Pancreas (tissue), 10 donors: ENCODE measurements around the gene MOB3B. TPM values are rescaled to one million over a fixed set of nuclear protein-coding genes. Genes with fewer than 3 reads are reported as not detected.
"Not testable (repeated sequence)": the region's sequence is repeated elsewhere in the genome, so short reads cannot be mapped to it uniquely, and the experiment has no call there.

Experiments used
- ATAC-seq, 4 donors: fragments of 200-7000 bp; cut with Tn5 transposase; one replicate each; pipeline versions ENCODE4 v1.8.0 to v1.9.1; 2020; ENCODE audit warnings: mild to moderate bottlenecking in 4 of 4, moderate library complexity in 4 of 4
- DNase-seq, 6 donors: peaks; one replicate each; pipeline ENCODE4 v3.0.0-alpha.2; 2020
- FAIRE-seq: peaks from 2 replicates; lab custom pipeline; 2012; peaks lifted over from hg19 to GRCh38; lab: Jason Lieb, UNC
- H3K27ac ChIP-seq, 4 donors: fragments of 200-600 bp; sonication (generic); 1 replicate in 3 of 4; 2 replicates in 1 of 4; pipeline versions ENCODE4 v1.5.0 to v1.8.0; 2020
- H3K27me3 ChIP-seq, 4 donors: fragments of 200-600 bp; one replicate each; pipeline ENCODE4 v1.8.0; 2021
- H3K36me3 ChIP-seq, 3 donors: fragments of 200-600 bp; sonication (generic) in 1 of 3; one replicate each; pipeline versions ENCODE4 v1.5.0 to v1.8.0; 2020 to 2021
- H3K4me1 ChIP-seq, 3 donors: fragments of 200-600 bp; one replicate each; pipeline ENCODE4 v1.8.0; 2021
- H3K4me3 ChIP-seq, 4 donors: fragments of 200-600 bp; sonication (generic) in 2 of 4; one replicate each; pipeline versions ENCODE4 v1.5.0 to v1.8.0; 2020 to 2021
- H3K9me3 ChIP-seq, 4 donors: fragments of 200-600 bp; one replicate each; pipeline ENCODE4 v1.8.0; 2021
- WGBS, 2 donors: extraction: QIAGEN DNeasy Blood & Tissue Kit; methylation state at CpG; one replicate each; pipeline ENCODE4 v1.1.7; 2013; 5-methylcytosine and 5-hydroxymethylcytosine counted together
- intact Hi-C, 3 donors: fragments of 100-400 bp; cut with DNase I; formaldehyde crosslinking; loops; one replicate each; pipeline versions ENCODE4 v1.11.1 to v1.14.2; 2022
- polyA plus RNA-seq, 2 donors: library from polyadenylated mRNA; stranded (reverse); fragments of 200-250 nt; gene quantifications; one replicate each; pipeline ENCODE4 v1.2.3, GENCODE V29; 2013
- total RNA-seq, 6 donors: library from RNA; stranded (reverse); fragmentation: NEBNext Ultra II Directional in 4 of 6; extraction: Animal tissue kit (Norgen Biotek cat#: 25700) in 4 of 6; gene quantifications; one replicate each; pipeline versions ENCODE4 v1.2.1 to v1.2.4, GENCODE V29; 2021 to 2023
- TF ChIP-seq, protein P1 (sequence below), 4 donors: fragments of 200-600 bp; sonication (generic) in 3 of 4; IDR thresholded peaks; one replicate each; pipeline versions ENCODE4 v1.5.0 to v1.8.0; 2021; ENCODE audit warnings: antibody characterized with exemption in 4 of 4
- donor health status: healthy with polysubstance abuse.
- donor health status: DM: no; HTN: no; CAD: no; lungs with moderate emphysema.
- donor health status: DM: no; HTN: no; CAD: no.
- donor health status: control.
- donor health status: control.
- donor health status: Bipolar disorder and iron deficiency.
- donor health status: DM: yes; HTN: yes; CAD: no.
- donor health status: DM: no; HTN: no; CAD: no.
- donor health status: DM: no; HTN: no; CAD: no.
- donor health status: DM: yes; HTN: yes; CAD: no.

Gene MOB3B
- total and polyA plus RNA-seq, 8 donors: 1.4 to 10.5 (median 4.0) TPM

DNA sequence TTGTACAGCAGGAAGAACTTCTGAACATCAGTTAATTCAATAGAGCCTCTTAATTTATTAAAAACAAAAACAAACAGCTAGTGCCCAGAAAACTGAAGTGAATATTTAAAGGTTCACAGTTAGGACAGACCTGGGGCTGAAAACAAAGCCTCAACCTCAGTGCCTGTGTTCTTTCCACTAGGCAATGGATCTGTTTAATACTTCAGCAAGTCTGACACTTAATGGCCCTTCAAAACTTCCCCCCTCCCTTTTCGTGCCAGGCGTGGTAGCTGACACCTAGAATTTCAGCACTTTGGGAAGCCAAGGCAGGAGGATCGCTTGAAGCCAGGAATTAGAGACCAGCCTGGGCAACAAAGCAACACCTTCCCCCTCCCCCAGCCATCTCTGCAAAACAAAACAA lies 60.1 kb downstream of the MOB3B start:
- TF ChIP-seq, protein P1, sequence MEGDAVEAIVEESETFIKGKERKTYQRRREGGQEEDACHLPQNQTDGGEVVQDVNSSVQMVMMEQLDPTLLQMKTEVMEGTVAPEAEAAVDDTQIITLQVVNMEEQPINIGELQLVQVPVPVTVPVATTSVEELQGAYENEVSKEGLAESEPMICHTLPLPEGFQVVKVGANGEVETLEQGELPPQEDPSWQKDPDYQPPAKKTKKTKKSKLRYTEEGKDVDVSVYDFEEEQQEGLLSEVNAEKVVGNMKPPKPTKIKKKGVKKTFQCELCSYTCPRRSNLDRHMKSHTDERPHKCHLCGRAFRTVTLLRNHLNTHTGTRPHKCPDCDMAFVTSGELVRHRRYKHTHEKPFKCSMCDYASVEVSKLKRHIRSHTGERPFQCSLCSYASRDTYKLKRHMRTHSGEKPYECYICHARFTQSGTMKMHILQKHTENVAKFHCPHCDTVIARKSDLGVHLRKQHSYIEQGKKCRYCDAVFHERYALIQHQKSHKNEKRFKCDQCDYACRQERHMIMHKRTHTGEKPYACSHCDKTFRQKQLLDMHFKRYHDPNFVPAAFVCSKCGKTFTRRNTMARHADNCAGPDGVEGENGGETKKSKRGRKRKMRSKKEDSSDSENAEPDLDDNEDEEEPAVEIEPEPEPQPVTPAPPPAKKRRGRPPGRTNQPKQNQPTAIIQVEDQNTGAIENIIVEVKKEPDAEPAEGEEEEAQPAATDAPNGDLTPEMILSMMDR (IDR thresholded peaks at IDR 0.05): no peak
- 85 to 91% methylated on average over 3 of the region's 3 CpGs for WGBS, 2 donors
- FAIRE-seq: no peak
- Histone ChIP-seq H3K36me3 (no peaks in the 10 kb centered on the region), H3K27ac (no peak overlapping the region), H3K9me3 (no peaks in the 10 kb centered on the region), H3K4me1 (no peaks in the 10 kb centered on the region), H3K27me3 (no peaks in the 10 kb centered on the region), H3K4me3 (no peak overlapping the region)
- DNase-seq: no peak
- no peak for ATAC-seq
- intact Hi-C loops: no loop called here

DNA sequence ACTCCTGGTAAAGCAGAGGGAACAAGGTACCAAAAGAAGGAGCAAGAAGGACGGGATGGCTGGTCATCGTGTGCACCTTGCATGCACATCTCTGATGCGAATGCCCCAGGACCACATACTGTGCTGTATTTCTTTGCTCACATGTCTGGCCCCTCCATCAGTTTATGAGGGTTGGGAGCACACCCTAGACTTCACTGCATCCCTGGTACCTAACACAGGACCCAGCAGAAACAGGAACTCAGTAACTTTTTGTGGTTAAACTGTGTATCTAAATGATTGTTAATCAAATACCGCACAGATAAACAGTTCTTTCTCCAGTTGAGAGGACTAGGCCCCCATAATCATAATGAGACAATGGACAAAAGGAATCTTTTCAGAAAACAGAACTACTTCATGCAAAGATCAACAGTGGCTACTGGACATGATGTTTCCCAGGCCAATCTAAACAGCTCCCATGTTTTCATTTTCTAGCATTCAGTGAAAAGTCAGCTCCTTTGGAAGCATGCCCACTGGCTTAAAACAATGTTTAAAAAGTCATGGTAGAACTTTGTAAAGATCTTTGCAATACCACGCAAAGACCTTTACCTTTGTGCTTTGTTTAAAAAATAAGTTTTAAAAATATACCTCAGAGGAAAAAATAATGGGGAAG lies 61.0 kb downstream of the MOB3B start:
- H3K4me1 ChIP-seq: no peaks in the 10 kb centered on the region
- no peak for FAIRE-seq
- WGBS, 2 donors: 87 to 88% methylated on average over 5 of the region's 5 CpGs

DNA sequence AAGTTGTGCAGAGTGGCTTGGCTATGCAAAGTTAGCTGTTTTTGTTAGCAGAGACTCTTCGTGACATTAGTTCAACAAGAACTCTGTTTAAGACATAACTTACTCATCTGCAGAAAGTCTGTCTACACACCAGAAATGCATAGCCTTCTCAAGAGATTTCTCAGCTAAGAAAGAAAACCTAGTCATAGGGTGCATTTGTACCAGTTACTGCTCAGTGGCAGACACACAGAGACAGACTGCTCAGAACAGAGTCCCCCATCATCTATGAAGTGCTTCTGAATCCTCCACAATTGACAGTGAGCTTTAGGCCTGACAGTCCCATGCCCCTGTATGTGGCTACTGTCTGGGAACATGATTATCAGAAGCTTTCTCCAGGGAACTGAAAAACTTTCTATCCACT lies 61.6 kb downstream of the MOB3B start:
- WGBS, 2 donors: 98 to 100% methylated on average over 1 of the region's 1 CpG
- Histone ChIP-seq H3K4me1 (peaks cover 0 to 3% (median 0%) of the 10 kb centered on the region in 3 donors), H3K27ac (no peak overlapping the region), H3K9me3 (no peaks in the 10 kb centered on the region), H3K4me3 (no peak overlapping the region), H3K36me3 (no peaks in the 10 kb centered on the region), H3K27me3 (no peaks in the 10 kb centered on the region)
- TF ChIP-seq, protein P1 (IDR thresholded peaks at IDR 0.05): no peak
- intact Hi-C loops: no loop called here
- ATAC-seq (no peak), DNase-seq (no peak), FAIRE-seq (no peak)

More for the DNA sequence above, 61.0 kb downstream of the MOB3B start:
- Histone ChIP-seq H3K27ac (no peak overlapping the region), H3K27me3 (no peaks in the 10 kb centered on the region), H3K36me3 (no peaks in the 10 kb centered on the region), H3K4me3 (no peak overlapping the region), H3K9me3 (no peaks in the 10 kb centered on the region)
- intact Hi-C loops: no loop called here
- no peak for ATAC-seq
- no peak for DNase-seq
- TF ChIP-seq, protein P1 (IDR thresholded peaks at IDR 0.05): no peak

DNA sequence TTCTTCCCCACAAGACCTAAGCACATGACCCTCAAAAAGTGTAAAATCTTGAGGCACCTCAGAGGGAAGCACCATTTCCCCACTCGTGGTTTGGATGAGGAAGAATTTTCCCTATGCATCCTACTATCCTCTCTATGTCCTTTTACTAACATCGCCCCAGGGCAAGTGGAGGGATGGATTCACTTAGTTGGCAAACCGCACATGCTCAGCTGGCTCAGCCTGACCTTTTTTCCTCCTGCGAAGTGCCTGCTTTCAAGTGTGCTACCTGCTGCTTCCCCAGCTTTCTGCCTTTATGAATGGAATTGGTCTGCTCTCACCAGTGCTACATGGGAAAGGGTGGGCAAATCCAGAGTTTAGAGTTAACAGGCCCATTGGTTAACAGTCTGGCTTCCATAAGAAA lies 62.1 kb downstream of the MOB3B start:
- Histone ChIP-seq H3K4me3 (no peak overlapping the region), H3K27ac (no peak overlapping the region), H3K36me3 (no peaks in the 10 kb centered on the region), H3K27me3 (no peaks in the 10 kb centered on the region), H3K4me1 (peaks cover 0 to 7% (median 1%) of the 10 kb centered on the region in 3 donors), H3K9me3 (no peaks in the 10 kb centered on the region)
- TF ChIP-seq, protein P1 (IDR thresholded peaks at IDR 0.05): no peak
- no peak for DNase-seq
- 95% methylated on average over 4 of the region's 4 CpGs for WGBS, 2 donors
- intact Hi-C loops: no loop called here
- no peak for FAIRE-seq
- no peak for ATAC-seq

DNA sequence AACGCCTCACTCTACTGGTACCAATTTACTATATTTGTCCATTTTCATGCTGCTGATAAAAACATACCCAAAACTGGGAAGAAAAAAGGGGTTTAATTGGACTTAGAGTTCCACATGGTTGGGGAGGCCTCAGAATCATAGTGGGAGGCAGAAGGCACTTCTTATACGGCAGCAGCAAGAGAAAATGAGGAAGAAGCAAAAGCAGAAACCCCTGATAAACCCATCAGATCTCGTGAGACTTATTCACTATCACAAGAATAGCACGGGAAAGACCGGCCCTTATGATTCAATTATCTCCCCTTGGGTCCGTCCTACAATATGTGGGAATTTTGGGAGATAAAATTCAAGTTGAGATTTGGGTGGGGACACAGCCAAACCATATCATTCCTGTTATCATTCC lies 63.1 kb downstream of the MOB3B start:
- peaks cover 0 to 13% (median 4%) of the 10 kb centered on the region in 3 donors for H3K4me1 ChIP-seq
- H3K36me3 ChIP-seq, DNase-seq, ATAC-seq, H3K4me3 ChIP-seq, FAIRE-seq, intact Hi-C loops, H3K27ac ChIP-seq, H3K27me3 ChIP-seq, H3K9me3 ChIP-seq: not testable (repeated sequence)
- 81 to 86% methylated on average over 6 of the region's 6 CpGs for WGBS, 2 donors

DNA sequence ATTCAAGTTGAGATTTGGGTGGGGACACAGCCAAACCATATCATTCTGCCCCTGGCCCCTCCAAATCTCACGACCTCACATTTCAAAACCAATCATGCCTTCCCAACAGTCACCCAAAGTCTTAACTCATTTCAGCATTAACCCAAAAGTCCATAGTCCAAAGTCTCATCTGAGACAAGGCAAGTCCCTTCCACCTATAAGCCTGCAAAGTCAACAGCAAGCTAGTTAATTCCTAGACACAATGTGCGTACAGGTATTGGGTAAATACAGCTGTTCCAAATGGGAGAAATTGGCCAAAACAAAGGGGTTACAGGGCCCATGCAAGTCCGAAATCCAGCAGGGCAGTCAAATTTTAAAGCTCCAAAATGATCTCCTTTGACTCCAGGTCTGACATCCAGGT lies 64.7 kb downstream of the MOB3B start:
- H3K27me3 ChIP-seq, H3K4me3 ChIP-seq, H3K27ac ChIP-seq, H3K9me3 ChIP-seq, ATAC-seq, FAIRE-seq, DNase-seq, intact Hi-C loops, H3K36me3 ChIP-seq: not testable (repeated sequence)
- WGBS, 2 donors: 46 to 55% methylated on average over 3 of the region's 3 CpGs
- H3K4me1 ChIP-seq: peaks cover 0 to 17% (median 4%) of the 10 kb centered on the region in 3 donors
